ENCODE data around the gene CPA1. TPM values are rescaled to one million over a fixed set of nuclear protein-coding genes. Genes with fewer than 3 reads are reported as not detected.

The CPA1 gene
- total RNA-seq, 1 experiment from 2014 or later = not detected

- ChIA-PET POLR2A (no interaction called here), CTCF (no interaction called here)
- H3K27me3 ChIP-seq (replicated peaks; ENCODE audit: control insufficient read depth, insufficient read depth, low read length) = no peaks in the 10 kb centered on the region
- no peaks in the 10 kb centered on the region for H3K27me3 Mint-ChIP-seq (ENCODE audit: insufficient read depth, unreplicated experiment)
- DNase-seq = no peak
- BruUV-seq (replicated peaks) = no TSS peak
- H3K4me1 Mint-ChIP-seq (ENCODE audit: low read depth, unreplicated experiment) = peaks cover 18% of the 10 kb centered on the region
- H3K27ac Mint-ChIP-seq (ENCODE audit: unreplicated experiment) = peak overlapping the region; percentile 16
- no peak for TF ChIP-seq CTCF (IDR thresholded peaks at IDR 0.05; ENCODE audit: insufficient read depth in 1 of 2, low read depth in 1 of 2, low read length in 1 of 2, severe bottlenecking in 1 of 2, unreplicated experiment in 1 of 2)
- no peak overlapping the region for H3K4me3 Mint-ChIP-seq (ENCODE audit: unreplicated experiment)
- H3K9me3 ChIP-seq = no peaks in the 10 kb centered on the region
- intact Hi-C loops (cut with micrococcal nuclease; ENCODE audit: unreplicated experiment) = no loop called here
- no peaks in the 10 kb centered on the region for H3K9me3 Mint-ChIP-seq (ENCODE audit: unreplicated experiment)
- no peak overlapping the region for H3K4me3 ChIP-seq (ENCODE audit: low read depth, low read length)
- H3K36me3 Mint-ChIP-seq (ENCODE audit: insufficient read depth, unreplicated experiment) = no peaks in the 10 kb centered on the region
- no peaks in the 10 kb centered on the region for H3K36me3 ChIP-seq (ENCODE audit: control insufficient read depth, insufficient read depth, low read length)
- no peaks in the 10 kb centered on the region for H3K4me1 ChIP-seq
Measured at GRCh38 chr7:130421684-130422083, 41.4 kb downstream of the CPA1 start.

- Histone ChIP-seq H3K9me3 (no peaks in the 10 kb centered on the region), H3K4me1 (no peaks in the 10 kb centered on the region), H3K36me3 (ENCODE audit: control insufficient read depth, insufficient read depth, low read length) (no peaks in the 10 kb centered on the region), H3K27me3 (replicated peaks; ENCODE audit: control insufficient read depth, insufficient read depth, low read length) (no peaks in the 10 kb centered on the region), H3K4me3 (ENCODE audit: low read depth, low read length) (no peak overlapping the region)
- intact Hi-C loops (cut with micrococcal nuclease; ENCODE audit: unreplicated experiment) = no loop called here
- no peaks in the 10 kb centered on the region for H3K9me3 Mint-ChIP-seq (ENCODE audit: unreplicated experiment)
- ChIA-PET CTCF (no interaction called here), POLR2A (no interaction called here)
- peaks cover 18% of the 10 kb centered on the region for H3K4me1 Mint-ChIP-seq (ENCODE audit: low read depth, unreplicated experiment)
- no peak for TF ChIP-seq CTCF (IDR thresholded peaks at IDR 0.05; ENCODE audit: insufficient read depth in 1 of 2, low read depth in 1 of 2, low read length in 1 of 2, severe bottlenecking in 1 of 2, unreplicated experiment in 1 of 2)
- no peak for DNase-seq
- no peak overlapping the region for H3K4me3 Mint-ChIP-seq (ENCODE audit: unreplicated experiment)
- no peaks in the 10 kb centered on the region for H3K27me3 Mint-ChIP-seq (ENCODE audit: insufficient read depth, unreplicated experiment)
- no peak overlapping the region for H3K27ac Mint-ChIP-seq (ENCODE audit: unreplicated experiment)
- H3K36me3 Mint-ChIP-seq (ENCODE audit: insufficient read depth, unreplicated experiment) = no peaks in the 10 kb centered on the region
- no TSS peak for BruUV-seq (replicated peaks)
Measured at GRCh38 chr7:130423501-130424037, 43.3 kb downstream of the CPA1 start.

GRCh38 chr7:130425796-130426195, 45.5 kb downstream of the CPA1 start:
- Mint-ChIP-seq H3K4me1 (ENCODE audit: low read depth, unreplicated experiment) (peaks cover 12% of the 10 kb centered on the region), H3K36me3 (ENCODE audit: insufficient read depth, unreplicated experiment) (no peaks in the 10 kb centered on the region), H3K4me3 (ENCODE audit: unreplicated experiment) (no peak overlapping the region), H3K9me3 (ENCODE audit: unreplicated experiment) (no peaks in the 10 kb centered on the region), H3K27me3 (ENCODE audit: insufficient read depth, unreplicated experiment) (no peaks in the 10 kb centered on the region), H3K27ac (ENCODE audit: unreplicated experiment) (no peak overlapping the region)
- Histone ChIP-seq H3K4me1 (no peaks in the 10 kb centered on the region), H3K4me3 (ENCODE audit: low read depth, low read length) (no peak overlapping the region), H3K27me3 (replicated peaks; ENCODE audit: control insufficient read depth, insufficient read depth, low read length) (no peaks in the 10 kb centered on the region), H3K9me3 (no peaks in the 10 kb centered on the region), H3K36me3 (ENCODE audit: control insufficient read depth, insufficient read depth, low read length) (no peaks in the 10 kb centered on the region)
- TF ChIP-seq CTCF (IDR thresholded peaks at IDR 0.05; ENCODE audit: insufficient read depth in 1 of 2, low read depth in 1 of 2, low read length in 1 of 2, severe bottlenecking in 1 of 2, unreplicated experiment in 1 of 2) = no peak
- ChIA-PET POLR2A (no interaction called here), CTCF (no interaction called here)
- intact Hi-C loops (cut with micrococcal nuclease; ENCODE audit: unreplicated experiment) = no loop called here
- no peak for DNase-seq
- no TSS peak for BruUV-seq (replicated peaks)
